ENCODE measurements around the gene FAM186B.

Gene FAM186B

GRCh38 chr12:49567611-49568441, 37.6 kb downstream of the FAM186B start, which contains the start of gene MCRS1:
Gene MCRS1, minus strand, starts transcription at chr12:49568142. Its CDS starts 1,411 bp downstream, at chr12:49566731.
- no peak for TF ChIP-seq CTCF (IDR thresholded peaks at IDR 0.05; ENCODE audit: low read depth, low read length, missing control alignments)
- peak; percentile 95 for DNase-seq (ENCODE audit: low read depth)
- H3K4me3 ChIP-seq (ENCODE audit: low read depth, low read length) = peak within 1 kb of the TSS; percentile 84

- DNase-seq (ENCODE audit: low read depth) = no peak
- TF ChIP-seq CTCF (IDR thresholded peaks at IDR 0.05; ENCODE audit: low read depth, low read length, missing control alignments) = no peak
These were observed 38.2 kb downstream of the FAM186B start for GRCh38 chr12:49567302-49567610.

GRCh38 chr12:49566361-49566760, 39.1 kb downstream of the FAM186B start:
- TF ChIP-seq CTCF (IDR thresholded peaks at IDR 0.05; ENCODE audit: low read depth, low read length, missing control alignments) = no peak
- DNase-seq (ENCODE audit: low read depth) = no peak
- no peak overlapping the region for H3K4me3 ChIP-seq (ENCODE audit: low read depth, low read length)

More at GRCh38 chr12:49567302-49567610, 38.2 kb downstream of the FAM186B start:
- H3K4me3 ChIP-seq (ENCODE audit: low read depth, low read length) = peak overlapping the region; percentile 84

GRCh38 chr12:49565406-49566265, 39.8 kb downstream of the FAM186B start:
- no peak for DNase-seq (ENCODE audit: low read depth)
- no peak overlapping the region for H3K4me3 ChIP-seq (ENCODE audit: low read depth, low read length)
- no peak for TF ChIP-seq CTCF (IDR thresholded peaks at IDR 0.05; ENCODE audit: low read depth, low read length, missing control alignments)

GRCh38 chr12:49564686-49565405, 40.6 kb downstream of the FAM186B start:
- no peak for DNase-seq (ENCODE audit: low read depth)
- no peak for TF ChIP-seq CTCF (IDR thresholded peaks at IDR 0.05; ENCODE audit: low read depth, low read length, missing control alignments)
- no peak overlapping the region for H3K4me3 ChIP-seq (ENCODE audit: low read depth, low read length)

- H3K4me3 ChIP-seq (ENCODE audit: low read depth, low read length) = no peak overlapping the region
- no peak for TF ChIP-seq CTCF (IDR thresholded peaks at IDR 0.05; ENCODE audit: low read depth, low read length, missing control alignments)
- no peak for DNase-seq (ENCODE audit: low read depth)
These were observed 41.3 kb downstream of the FAM186B start for GRCh38 chr12:49563951-49564685.
